Measurements from ENCODE around the gene CAMK1D.
"Not testable (repeated sequence)": the region's sequence is repeated elsewhere in the genome, so short reads cannot be mapped to it uniquely, and the experiment has no call there.

CAMK1D gene

GRCh38 chr10:12340937-12341336 is 8.4 kb upstream of the CAMK1D start:
- no peak for DNase-seq (ENCODE audit: low spot score)

- DNase-seq (ENCODE audit: low spot score), result no peak
Observed at GRCh38 chr10:12341526-12341925, 7.8 kb upstream of the CAMK1D start.

- DNase-seq (ENCODE audit: low spot score), result no peak
Observed at GRCh38 chr10:12344375-12345110, 4.8 kb upstream of the CAMK1D start.

- no peak for DNase-seq (ENCODE audit: low spot score)
Observed at GRCh38 chr10:12346707-12347106, 2.6 kb upstream of the CAMK1D start.

- DNase-seq (ENCODE audit: low spot score), result no peak
Observed at GRCh38 chr10:12348294-12348869, 965 bp upstream of the CAMK1D start.

- DNase-seq (ENCODE audit: low spot score), result no peak
Observed at GRCh38 chr10:12349629-12350166, 351 bp downstream of the CAMK1D start.

- DNase-seq (ENCODE audit: low spot score), result peak; percentile 44
Observed at GRCh38 chr10:12350167-12350872, 973 bp downstream of the CAMK1D start.

- DNase-seq (ENCODE audit: low spot score), result no peak
Observed at GRCh38 chr10:12350925-12351324, 1.6 kb downstream of the CAMK1D start.

GRCh38 chr10:12351447-12351846 is 2.1 kb downstream of the CAMK1D start:
- no peak for DNase-seq (ENCODE audit: low spot score)

- no peak for DNase-seq (ENCODE audit: low spot score)
Observed at GRCh38 chr10:12351889-12352288, 2.5 kb downstream of the CAMK1D start.

GRCh38 chr10:12353399-12354242 is 4.3 kb downstream of the CAMK1D start:
- DNase-seq (ENCODE audit: low spot score), result no peak

GRCh38 chr10:12354696-12355095 is 5.3 kb downstream of the CAMK1D start:
- DNase-seq (ENCODE audit: low spot score), result not testable (repeated sequence)

- no peak for DNase-seq (ENCODE audit: low spot score)
Observed at GRCh38 chr10:12355384-12355783, 6.0 kb downstream of the CAMK1D start.

GRCh38 chr10:12357525-12358151 is 8.3 kb downstream of the CAMK1D start:
- DNase-seq (ENCODE audit: low spot score), result no peak

GRCh38 chr10:12358863-12359564 is 9.7 kb downstream of the CAMK1D start:
- no peak for DNase-seq (ENCODE audit: low spot score)

- DNase-seq (ENCODE audit: low spot score), result no peak
Observed at GRCh38 chr10:12360461-12360860, 11.1 kb downstream of the CAMK1D start.

GRCh38 chr10:12361115-12361514 is 11.8 kb downstream of the CAMK1D start:
- DNase-seq (ENCODE audit: low spot score), result not testable (repeated sequence)

- no peak for DNase-seq (ENCODE audit: low spot score)
Observed at GRCh38 chr10:12364559-12364958, 15.2 kb downstream of the CAMK1D start.

- DNase-seq (ENCODE audit: low spot score), result no peak
Observed at GRCh38 chr10:12367272-12367671, 17.9 kb downstream of the CAMK1D start.

- DNase-seq (ENCODE audit: low spot score), result no peak
Observed at GRCh38 chr10:12369982-12370381, 20.6 kb downstream of the CAMK1D start.

GRCh38 chr10:12372846-12373245 is 23.5 kb downstream of the CAMK1D start:
- no peak for DNase-seq (ENCODE audit: low spot score)
